HFF-Myc (cell line): ENCODE measurements around the gene PIEZO1.

Experiments
- DNase-seq: peaks from one replicate; pipeline ENCODE4 v3.0.0-alpha.2; 2011; ENCODE audit warnings: low read depth; ENCODE audit errors: extremely low read depth
- H3K4me3 ChIP-seq: replicated peaks from 2 replicates; pipeline ENCODE4 v1.5.1; 2011; ENCODE audit warnings: low read depth, mild to moderate bottlenecking, control low read depth, low read length
- CTCF ChIP-seq: IDR thresholded peaks from 2 replicates; pipeline ENCODE4 v1.5.1; 2012; ENCODE audit warnings: mild to moderate bottlenecking, low read depth, low read length, control low read depth; ENCODE audit errors: missing control alignments

Gene PIEZO1

GRCh38 chr16:88750854-88751253, 34.2 kb downstream of the PIEZO1 start:
- no peak for TF ChIP-seq CTCF
- H3K4me3 ChIP-seq: no peak overlapping the region
- no peak for DNase-seq

GRCh38 chr16:88749358-88749757, 35.7 kb downstream of the PIEZO1 start:
- no peak for TF ChIP-seq CTCF
- no peak for DNase-seq

GRCh38 chr16:88748364-88748763, 36.7 kb downstream of the PIEZO1 start:
- DNase-seq: no peak
- TF ChIP-seq CTCF: no peak
- no peak overlapping the region for H3K4me3 ChIP-seq

More at GRCh38 chr16:88749358-88749757, 35.7 kb downstream of the PIEZO1 start:
- no peak overlapping the region for H3K4me3 ChIP-seq

GRCh38 chr16:88747588-88748301, 37.3 kb downstream of the PIEZO1 start:
- no peak overlapping the region for H3K4me3 ChIP-seq
- TF ChIP-seq CTCF: peak; percentile 48
- DNase-seq: no peak

- no peak overlapping the region for H3K4me3 ChIP-seq
- no peak for DNase-seq
- no peak for TF ChIP-seq CTCF
Measured at GRCh38 chr16:88746506-88746905, 38.5 kb downstream of the PIEZO1 start.

GRCh38 chr16:88744577-88745521, 40.2 kb downstream of the PIEZO1 start:
- DNase-seq: no peak
- TF ChIP-seq CTCF: no peak
- H3K4me3 ChIP-seq: no peak overlapping the region
